HepG2 (cell line): ENCODE data around the gene E2F1. TPM values are rescaled to one million over a fixed set of nuclear protein-coding genes. Genes with fewer than 3 reads are reported as not detected.

Experiments
- ATAC-seq: fragments of 200-7000 bp; cut with Tn5 transposase; 3 replicates; pipeline ENCODE4 v1.9.1; 2020; ENCODE audit warnings: mild to moderate bottlenecking, moderate library complexity
- BruUV-seq: library from RNA; stranded (reverse); fragments of 400-500 nt; replicated peaks from 2 replicates; lab custom pipeline; 2021; lab: Mats Ljungman, UMichigan
- CTCF ChIA-PET: fragments of 300-600 bp; formaldehyde crosslinking; extraction: SDS; loops from one replicate; lab custom pipeline; 2021; ENCODE audit warnings: low total read pairs, inconsistent platforms, low intra/inter-chr PET ratio; lab: Yijun Ruan, JAX
- POLR2A ChIA-PET: fragments of 350-600 bp; sonication (Branson Sonifier 250); formaldehyde crosslinking; loops from one replicate; lab custom pipeline; 2020; ENCODE audit warnings: antibody characterized with exemption, inconsistent platforms; lab: Yijun Ruan, JAX
- DNase-seq: peaks from one replicate; pipeline ENCODE4 v3.0.0-alpha.2; 2015; ENCODE audit warnings: low spot score
- FAIRE-seq: peaks from 3 replicates; lab custom pipeline; 2011; peaks lifted over from hg19 to GRCh38; lab: Jason Lieb, UNC
- H2AFZ ChIP-seq: one replicate; pipeline ENCODE4 v1.6.1; 2011; ENCODE audit warnings: low read length, inconsistent platforms
- H3K27ac ChIP-seq: fragments of 300-600 bp; 3 replicates; pipeline ENCODE4 v1.8.0; 2011; ENCODE audit warnings: mixed run types, mild to moderate bottlenecking, mixed read lengths, low read length, inconsistent platforms; ENCODE audit not compliant: insufficient read depth; ENCODE audit errors: extremely low read length
- H3K27me3 ChIP-seq, 2 experiments: fragments of 200-600 bp in 1 of 2; 2 replicates in 1 of 2; 3 replicates in 1 of 2; pipeline versions ENCODE4 v1.6.0 to v1.8.0; 2011; ENCODE audit warnings: low read length in 2 of 2, mild to moderate bottlenecking in 2 of 2, moderate library complexity in 2 of 2, inconsistent platforms in 1 of 2; ENCODE audit not compliant: insufficient read depth in 2 of 2, control insufficient read depth in 1 of 2
- H3K36me3 ChIP-seq, 2 experiments: fragments of 200-600 bp in 1 of 2; replicated peaks in 1 of 2; 2 replicates in 1 of 2; 3 replicates in 1 of 2; pipeline versions ENCODE4 v1.5.1 to v1.8.0; 2011; ENCODE audit warnings: low read length in 2 of 2, inconsistent platforms in 1 of 2; ENCODE audit not compliant: insufficient read depth in 2 of 2, control insufficient read depth in 1 of 2
- H3K4me1 ChIP-seq: 2 replicates; pipeline ENCODE4 v1.5.1; 2012; ENCODE audit warnings: low read length, inconsistent platforms; ENCODE audit not compliant: insufficient read depth
- H3K4me2 ChIP-seq: 2 replicates; pipeline ENCODE4 v1.6.0; 2011; ENCODE audit warnings: low read depth, low read length, inconsistent platforms
- H3K4me3 ChIP-seq, 3 experiments: fragments of 200-600 bp in 1 of 3; sonication (generic), shearing (Covaris generic) in 1 of 3; replicated peaks in 1 of 3; 2 replicates each; pipeline ENCODE4 v1.5.1; 2011 to 2016; ENCODE audit warnings: low read length in 3 of 3, inconsistent platforms in 2 of 3, low read depth in 2 of 3, mild to moderate bottlenecking in 2 of 3, control low read depth in 1 of 3, mixed read lengths in 1 of 3; ENCODE audit not compliant: insufficient read depth in 1 of 3
- H3K79me2 ChIP-seq: one replicate; pipeline ENCODE4 v1.6.1; 2011; ENCODE audit warnings: low read length, inconsistent platforms; ENCODE audit not compliant: insufficient read depth
- H3K9ac ChIP-seq: 2 replicates; pipeline ENCODE4 v1.6.0; 2011; ENCODE audit warnings: mild to moderate bottlenecking, low read depth, low read length, inconsistent platforms; ENCODE audit not compliant: insufficient read depth
- H3K9me3 ChIP-seq: 2 replicates; pipeline ENCODE4 v1.5.1; 2012; ENCODE audit warnings: mild to moderate bottlenecking, low read length
- H4K20me1 ChIP-seq: 2 replicates; pipeline ENCODE4 v1.6.0; 2011; ENCODE audit warnings: inconsistent platforms, mild to moderate bottlenecking, low read length, moderate library complexity; ENCODE audit not compliant: insufficient read depth
- ATAD3A ChIP-seq: sonication (generic); formaldehyde crosslinking; IDR thresholded peaks from 2 replicates; pipeline ENCODE4 v1.4.0; 2020; ENCODE audit warnings: missing genetic modification reagents
- DNMT1 ChIP-seq: sonication (generic); formaldehyde crosslinking; IDR thresholded peaks from 2 replicates; pipeline ENCODE4 v1.5.1; 2020; ENCODE audit warnings: mild to moderate bottlenecking, missing genetic modification reagents
- HNF1B ChIP-seq: sonication (generic); formaldehyde crosslinking; IDR thresholded peaks from 2 replicates; pipeline ENCODE4 v1.5.1; 2020; ENCODE audit warnings: mild to moderate bottlenecking, moderate library complexity, missing genetic modification reagents
- KLF16 ChIP-seq, 2 experiments: sonication (generic) in 1 of 2; formaldehyde crosslinking in 1 of 2; IDR thresholded peaks; 2 replicates each; pipeline versions ENCODE4 v1.6.1 to v1.8.0; 2016 to 2023; ENCODE audit warnings: missing genetic modification reagents in 2 of 2, missing compliant biosample characterization in 1 of 2
- MXD4 ChIP-seq: IDR thresholded peaks from 2 replicates; pipeline ENCODE4 v1.6.1; 2016; ENCODE audit warnings: mild to moderate bottlenecking, missing biosample characterization, missing genetic modification reagents
- SCMH1 ChIP-seq: sonication (generic); formaldehyde crosslinking; IDR thresholded peaks from 2 replicates; pipeline ENCODE4 v1.9.0; 2021; ENCODE audit warnings: missing genetic modification reagents, mild to moderate bottlenecking, borderline replicate concordance
- ZNF451 ChIP-seq: sonication (generic); formaldehyde crosslinking; IDR thresholded peaks from 2 replicates; pipeline ENCODE4 v1.5.0; 2020; ENCODE audit warnings: mild to moderate bottlenecking, missing genetic modification reagents
- ZSCAN12 ChIP-seq: sonication (generic); formaldehyde crosslinking; IDR thresholded peaks from 2 replicates; pipeline ENCODE4 v1.9.0; 2021; ENCODE audit warnings: mild to moderate bottlenecking, missing genetic modification reagents
- WGBS: methylation state at CpG from one replicate; pipeline ENCODE4 v1.1.6; 2017; ENCODE audit warnings: low lambda C conversion rate; 5-methylcytosine and 5-hydroxymethylcytosine counted together
- in situ Hi-C: cut with HindIII; loops from 2 replicates; pipeline ENCODE4 v1.10.0; 2017; ENCODE audit warnings: low pct_unique_long_range_greater_than_20kb; ENCODE audit not compliant: extremely low pct_ligation_motif_present
- intact Hi-C: fragments of 100-400 bp; cut with micrococcal nuclease; formaldehyde crosslinking; loops from one replicate; pipeline ENCODE4 v1.10.0; 2022; ENCODE audit not compliant: unreplicated experiment
- polyA plus RNA-seq, 8 experiments: library from polyadenylated mRNA; depleted of rRNA in 3 of 8; stranded (reverse) in 7 of 8; unstranded in 1 of 8; fragments of >200 nt; fragmentation: Illumina TruSeq in 4 of 8; extraction: Trizol in 4 of 8; gene quantifications; 2 replicates each; pipeline versions ENCODE4 v1.2.1 to v1.2.3, GENCODE V29; 2011 to 2016; ENCODE audit warnings: low read depth in 4 of 8, missing spikeins in 1 of 8, mixed read lengths in 1 of 8; ENCODE audit not compliant: insufficient read depth in 1 of 8
- total RNA-seq, 5 experiments: library from RNA; depleted of rRNA; stranded (reverse); fragments of >200 nt; fragmentation: Illumina TruSeq; extraction: Trizol; gene quantifications; 2 replicates each; pipeline ENCODE4 v1.2.3, GENCODE V29; 2016; ENCODE audit warnings: low read depth in 1 of 5
- TF ChIP-seq, protein P1 (sequence below): sonication (generic); formaldehyde crosslinking; IDR thresholded peaks from 2 replicates; pipeline ENCODE4 v1.4.0; 2020; ENCODE audit warnings: missing genetic modification reagents, borderline replicate concordance
- TF ChIP-seq, protein P2 (sequence below): sonication (generic); formaldehyde crosslinking; IDR thresholded peaks from 2 replicates; pipeline ENCODE4 v1.4.0; 2020; ENCODE audit warnings: mild to moderate bottlenecking, missing genetic modification reagents
- TF ChIP-seq, protein P3 (sequence below): sonication (generic); formaldehyde crosslinking; IDR thresholded peaks from 2 replicates; pipeline ENCODE4 v1.5.1; 2020; ENCODE audit warnings: mild to moderate bottlenecking, missing genetic modification reagents, moderate library complexity

Gene E2F1
- total and polyA plus RNA-seq, 2 of the 13 experiments (the other 11 are each of a cell fraction or from before 2014, with no cell fraction given): 25.5 to 39.4 TPM

- TF ChIP-seq KLF16 (CRISPR knock-in tag; IDR thresholded peaks at IDR 0.05): 0 out of 4 replicates have a peak, but pooled peaks of 1 of the 2 experiments have one; percentile 13
- TF ChIP-seq, protein P1, sequence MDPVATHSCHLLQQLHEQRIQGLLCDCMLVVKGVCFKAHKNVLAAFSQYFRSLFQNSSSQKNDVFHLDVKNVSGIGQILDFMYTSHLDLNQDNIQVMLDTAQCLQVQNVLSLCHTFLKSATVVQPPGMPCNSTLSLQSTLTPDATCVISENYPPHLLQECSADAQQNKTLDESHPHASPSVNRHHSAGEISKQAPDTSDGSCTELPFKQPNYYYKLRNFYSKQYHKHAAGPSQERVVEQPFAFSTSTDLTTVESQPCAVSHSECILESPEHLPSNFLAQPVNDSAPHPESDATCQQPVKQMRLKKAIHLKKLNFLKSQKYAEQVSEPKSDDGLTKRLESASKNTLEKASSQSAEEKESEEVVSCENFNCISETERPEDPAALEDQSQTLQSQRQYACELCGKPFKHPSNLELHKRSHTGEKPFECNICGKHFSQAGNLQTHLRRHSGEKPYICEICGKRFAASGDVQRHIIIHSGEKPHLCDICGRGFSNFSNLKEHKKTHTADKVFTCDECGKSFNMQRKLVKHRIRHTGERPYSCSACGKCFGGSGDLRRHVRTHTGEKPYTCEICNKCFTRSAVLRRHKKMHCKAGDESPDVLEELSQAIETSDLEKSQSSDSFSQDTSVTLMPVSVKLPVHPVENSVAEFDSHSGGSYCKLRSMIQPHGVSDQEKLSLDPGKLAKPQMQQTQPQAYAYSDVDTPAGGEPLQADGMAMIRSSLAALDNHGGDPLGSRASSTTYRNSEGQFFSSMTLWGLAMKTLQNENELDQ (CRISPR knock-in tag): no peak
- no peak for TF ChIP-seq DNMT1 (CRISPR knock-in tag)
These were observed 22.0 kb downstream of the E2F1 start (continued) for GRCh38 chr20:33664085-33664761.

GRCh38 chr20:33663161-33664084 lies 22.8 kb downstream of the E2F1 start:
- DNase-seq: peak; percentile 70
- FAIRE-seq: peak; percentile 71
- H3K27ac ChIP-seq: peak overlapping the region; percentile 65
- ATAC-seq: peak; percentile 87
- 2% methylated on average over 65 of the region's 84 CpGs for WGBS
- H3K9ac ChIP-seq: peak overlapping the region; percentile 80
- H3K4me3 ChIP-seq: peak overlapping the region; percentile 77 to 88 (median 87)
- H3K9me3 ChIP-seq: no peaks in the 10 kb centered on the region
- H3K4me1 ChIP-seq: peaks cover 28% of the 10 kb centered on the region
- no TSS peak for BruUV-seq
- peaks cover 32% of the 10 kb centered on the region in 2 experiments for H3K36me3 ChIP-seq
- H2AFZ ChIP-seq: no peak overlapping the region
- no peaks in the 10 kb centered on the region; a peak in 1 of 5 replicates for H3K27me3 ChIP-seq
- ChIA-PET POLR2A (interaction anchor here (0.5 to 3.7 kb wide), 22 partner anchors 10 to 449 kb away, joined by 3 to 24 read pairs (median 6); partner anchors contain the start of genes CBFA2T2, CDK5RAP1, CHMP4B and EIF2S2), CTCF (interaction anchor here (1.5 kb wide), 1 partner anchor 69 kb away, joined by 5 read pairs; the partner anchor contains the start of gene ZNF341)
- peak overlapping the region; percentile 98 for H3K4me2 ChIP-seq
- H3K79me2 ChIP-seq: peaks cover 8% of the 10 kb centered on the region
- in situ Hi-C loops: no loop called here
- no peaks in the 10 kb centered on the region for H4K20me1 ChIP-seq
- intact Hi-C loops: loop anchor here (5.0 kb wide), 1 partner anchor 261 kb away; the partner anchor contains the start of gene CDK5RAP1
- TF ChIP-seq ZNF451 (CRISPR knock-in tag) (peak; percentile 96), ATAD3A (no peak), HNF1B (CRISPR knock-in tag) (peak; percentile 73), MXD4 (CRISPR knock-in tag) (peak; percentile 94), SCMH1 (CRISPR knock-in tag) (no peak), ZSCAN12 (0 out of 2 replicates have a peak, but pooled peaks have one; percentile 53)
- TF ChIP-seq, protein P2, sequence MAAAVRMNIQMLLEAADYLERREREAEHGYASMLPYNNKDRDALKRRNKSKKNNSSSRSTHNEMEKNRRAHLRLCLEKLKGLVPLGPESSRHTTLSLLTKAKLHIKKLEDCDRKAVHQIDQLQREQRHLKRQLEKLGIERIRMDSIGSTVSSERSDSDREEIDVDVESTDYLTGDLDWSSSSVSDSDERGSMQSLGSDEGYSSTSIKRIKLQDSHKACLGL (CRISPR knock-in tag): peak; percentile 85; the same call in 1 of the 2 replicates
- TF ChIP-seq, protein P3, sequence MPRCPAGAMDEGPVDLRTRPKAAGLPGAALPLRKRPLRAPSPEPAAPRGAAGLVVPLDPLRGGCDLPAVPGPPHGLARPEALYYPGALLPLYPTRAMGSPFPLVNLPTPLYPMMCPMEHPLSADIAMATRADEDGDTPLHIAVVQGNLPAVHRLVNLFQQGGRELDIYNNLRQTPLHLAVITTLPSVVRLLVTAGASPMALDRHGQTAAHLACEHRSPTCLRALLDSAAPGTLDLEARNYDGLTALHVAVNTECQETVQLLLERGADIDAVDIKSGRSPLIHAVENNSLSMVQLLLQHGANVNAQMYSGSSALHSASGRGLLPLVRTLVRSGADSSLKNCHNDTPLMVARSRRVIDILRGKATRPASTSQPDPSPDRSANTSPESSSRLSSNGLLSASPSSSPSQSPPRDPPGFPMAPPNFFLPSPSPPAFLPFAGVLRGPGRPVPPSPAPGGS (CRISPR knock-in tag): peak; percentile 92
